Tibial nerve (tissue), 4 donors: ENCODE results near the gene PEBP1. TPM values are rescaled to one million over a fixed set of nuclear protein-coding genes. Genes with fewer than 3 reads are reported as not detected.
A peak's percentile ranks its signal among the peaks of the same experiment; 100 is the strongest.

Experiments
- DNase-seq, 2 donors: peaks; one replicate each; pipeline ENCODE4 v3.0.0-alpha.2; 2019; ENCODE audit warnings: low spot score in 2 of 2
- H3K27ac ChIP-seq, 4 donors: fragments of 200-600 bp; sonication (generic) in 3 of 4; one replicate each; pipeline ENCODE4 v1.5.1; 2017 to 2019; ENCODE audit warnings: mild to moderate bottlenecking in 1 of 4
- H3K27me3 ChIP-seq, 2 donors: fragments of 200-600 bp; sonication (generic) in 1 of 2; one replicate each; pipeline versions ENCODE4 v1.5.1 to v1.6.0; 2017 to 2019
- H3K36me3 ChIP-seq, 3 donors: fragments of 200-600 bp; sonication (generic); one replicate each; pipeline ENCODE4 v1.5.1; 2018 to 2019
- H3K4me1 ChIP-seq, 4 donors: fragments of 200-600 bp; sonication (generic) in 3 of 4; one replicate each; pipeline ENCODE4 v1.5.1; 2017 to 2019
- H3K4me3 ChIP-seq, 4 donors: fragments of 200-600 bp; sonication (generic) in 3 of 4; one replicate each; pipeline ENCODE4 v1.5.1; 2017 to 2019; ENCODE audit warnings: mild to moderate bottlenecking in 1 of 4, moderate library complexity in 1 of 4
- H3K9me3 ChIP-seq, 4 donors: fragments of 200-600 bp; sonication (generic) in 3 of 4; one replicate each; pipeline ENCODE4 v1.5.1; 2017 to 2019
- CTCF ChIP-seq, 5 experiments: fragments of 200-600 bp in 3 of 5; fragments of 450-650 bp in 2 of 5; sonication (generic) in 3 of 5; IDR thresholded peaks; one replicate each; pipeline ENCODE4 v1.5.1; 2016 to 2019; ENCODE audit warnings: antibody characterized with exemption in 5 of 5, mild to moderate bottlenecking in 3 of 5, moderate library complexity in 2 of 5
- EP300 ChIP-seq, 2 donors: sonication (generic); formaldehyde crosslinking; IDR thresholded peaks; one replicate each; pipeline ENCODE4 v1.6.1; 2017; ENCODE audit warnings: antibody characterized with exemption in 2 of 2, mild to moderate bottlenecking in 1 of 2
- POLR2A ChIP-seq, 2 donors: fragments of 450-650 bp; IDR thresholded peaks; one replicate each; pipeline ENCODE4 v1.6.1; 2017; ENCODE audit warnings: antibody characterized with exemption in 2 of 2, mild to moderate bottlenecking in 2 of 2, moderate library complexity in 2 of 2
- WGBS, 2 donors: methylation state at CpG; one replicate each; pipeline ENCODE4 v1.1.5; 2018; 5-methylcytosine and 5-hydroxymethylcytosine counted together
- total RNA-seq, 4 donors: library from RNA; depleted of rRNA; stranded (reverse); fragments of >200 nt; gene quantifications; one replicate each; pipeline ENCODE4 v1.1.0, GENCODE V29; 2016

PEBP1 gene
- total RNA-seq, 4 donors from 2014 or later, result 380 to 704 (median 496) TPM

- DNase-seq, result peak; percentile 23 to 27
- peak in 1 of 2 donors; percentile 44 for TF ChIP-seq EP300 (IDR thresholded peaks at IDR 0.05)
- TF ChIP-seq CTCF (IDR thresholded peaks at IDR 0.05), result no peak
- Histone ChIP-seq H3K9me3 (no peaks in the 10 kb centered on the region), H3K27me3 (no peaks in the 10 kb centered on the region), H3K27ac (peak within 1 kb of the TSS; percentile 72 to 86 (median 80)), H3K36me3 (no peaks in the 10 kb centered on the region), H3K4me3 (peak within 1 kb of the TSS; percentile 65 to 87 (median 75)), H3K4me1 (peaks cover 0 to 16% (median 4%) of the 10 kb centered on the region in 4 donors)
- WGBS, 2 donors, result 0% methylated on average over 13 to 55 of the region's 75 CpGs
Observed at GRCh38 chr12:118103601-118104382, 32.1 kb upstream of the PEBP1 start, which contains the start of gene VSIG10. Gene VSIG10 (minus strand): TSS chr12:118104011. CDS start chr12:118103671, 340 bp downstream.

GRCh38 chr12:118107011-118107410 is 28.9 kb upstream of the PEBP1 start:
- H3K27ac ChIP-seq, result no peak overlapping the region
- peaks cover 0 to 16% (median 4%) of the 10 kb centered on the region in 4 donors for H3K4me1 ChIP-seq
- no peak for DNase-seq
- H3K27me3 ChIP-seq, result no peaks in the 10 kb centered on the region
- 88 to 89% methylated on average over 4 of the region's 4 CpGs for WGBS, 2 donors
- H3K4me3 ChIP-seq, result no peak overlapping the region
- H3K9me3 ChIP-seq, result no peaks in the 10 kb centered on the region
- TF ChIP-seq POLR2A (IDR thresholded peaks at IDR 0.05) (no peak), EP300 (IDR thresholded peaks at IDR 0.05) (no peak), CTCF (IDR thresholded peaks at IDR 0.05) (no peak)
- no peaks in the 10 kb centered on the region for H3K36me3 ChIP-seq

- 92 to 93% methylated on average over 8 of the region's 8 CpGs for WGBS, 2 donors
- TF ChIP-seq POLR2A (IDR thresholded peaks at IDR 0.05) (no peak), EP300 (IDR thresholded peaks at IDR 0.05) (no peak), CTCF (IDR thresholded peaks at IDR 0.05) (no peak)
- Histone ChIP-seq H3K27ac (no peak overlapping the region), H3K4me3 (no peak overlapping the region), H3K4me1 (peaks cover 0 to 12% (median 4%) of the 10 kb centered on the region in 4 donors), H3K36me3 (no peaks in the 10 kb centered on the region), H3K9me3 (no peaks in the 10 kb centered on the region), H3K27me3 (no peaks in the 10 kb centered on the region)
- no peak for DNase-seq
Observed at GRCh38 chr12:118107694-118108093, 28.2 kb upstream of the PEBP1 start.

- WGBS, 2 donors, result 75 to 83% methylated on average over 1 of the region's 1 CpG
- no peak for TF ChIP-seq POLR2A (IDR thresholded peaks at IDR 0.05)
- TF ChIP-seq CTCF (IDR thresholded peaks at IDR 0.05), result no peak
- TF ChIP-seq EP300 (IDR thresholded peaks at IDR 0.05), result no peak
- Histone ChIP-seq H3K4me3 (no peak overlapping the region), H3K27me3 (no peaks in the 10 kb centered on the region), H3K36me3 (peaks cover 0 to 4% (median 0%) of the 10 kb centered on the region in 3 donors), H3K27ac (no peak overlapping the region), H3K4me1 (peaks cover 0 to 7% (median 2%) of the 10 kb centered on the region in 4 donors), H3K9me3 (no peaks in the 10 kb centered on the region)
- no peak for DNase-seq
Observed at GRCh38 chr12:118109088-118109487, 26.8 kb upstream of the PEBP1 start.

- no peak for DNase-seq
- Histone ChIP-seq H3K4me3 (no peak overlapping the region), H3K9me3 (no peaks in the 10 kb centered on the region), H3K36me3 (peaks cover 0 to 28% (median 0%) of the 10 kb centered on the region in 3 donors), H3K27me3 (no peaks in the 10 kb centered on the region), H3K27ac (no peak overlapping the region), H3K4me1 (peaks cover 0 to 17% (median 2%) of the 10 kb centered on the region in 4 donors)
- TF ChIP-seq CTCF (IDR thresholded peaks at IDR 0.05) (no peak), EP300 (IDR thresholded peaks at IDR 0.05) (no peak), POLR2A (IDR thresholded peaks at IDR 0.05) (no peak)
- 75 to 80% methylated on average over 10 of the region's 10 CpGs for WGBS, 2 donors
Observed at GRCh38 chr12:118119449-118119879, 16.5 kb upstream of the PEBP1 start.
